Activated CD4-positive, CD25-positive, alpha-beta regulatory T cell treated with anti-CD3 and anti-CD28 coated beads, Interleukin-2, amount 50 U/mL, for 24 hours (primary cell): ENCODE measurements around the gene CLIC1.

Experiments
- ATAC-seq, 2 donors: fragments of 150-1000 bp; cut with Tn5 transposase; one replicate each; pipeline ENCODE4 v1.10.0; 2021; ENCODE audit warnings: mild to moderate bottlenecking in 1 of 2, moderate library complexity in 1 of 2

CLIC1 gene

DNA sequence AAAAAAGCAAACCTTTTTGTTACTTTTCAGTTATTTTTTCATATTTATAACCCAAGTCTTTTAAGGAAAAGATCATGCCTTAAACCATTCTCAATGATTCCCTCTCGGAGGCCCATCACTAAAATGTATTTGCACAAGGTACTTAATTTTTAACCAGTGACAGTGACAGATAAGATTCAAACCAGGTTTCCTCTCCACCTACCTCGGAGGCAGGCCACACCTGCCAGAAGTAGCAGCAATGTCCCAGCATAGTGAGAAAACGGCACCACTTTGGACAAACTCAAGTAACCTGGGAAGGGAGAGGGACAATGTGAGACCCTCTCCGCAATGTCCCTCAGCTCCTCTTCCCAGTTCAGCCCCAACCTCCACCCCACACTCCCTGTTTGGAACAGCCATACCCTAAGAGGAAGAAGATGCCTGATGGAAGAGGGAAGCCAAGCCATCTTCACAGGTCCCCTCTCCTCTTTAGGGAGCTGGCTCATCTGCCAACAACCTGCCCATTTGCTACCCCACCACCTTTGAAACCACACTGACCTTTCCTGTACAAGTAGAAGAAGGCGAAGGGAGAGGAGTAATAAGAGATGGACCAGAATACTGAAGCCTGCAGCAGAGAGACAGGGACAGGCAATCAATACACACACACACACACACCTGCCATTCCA, 35.5 kb downstream of the CLIC1 start:
- no peak for ATAC-seq

GRCh38 chr6:31697555-31697954, 38.8 kb downstream of the CLIC1 start:
- peak in 1 of 2 donors; percentile 60 for ATAC-seq

DNA sequence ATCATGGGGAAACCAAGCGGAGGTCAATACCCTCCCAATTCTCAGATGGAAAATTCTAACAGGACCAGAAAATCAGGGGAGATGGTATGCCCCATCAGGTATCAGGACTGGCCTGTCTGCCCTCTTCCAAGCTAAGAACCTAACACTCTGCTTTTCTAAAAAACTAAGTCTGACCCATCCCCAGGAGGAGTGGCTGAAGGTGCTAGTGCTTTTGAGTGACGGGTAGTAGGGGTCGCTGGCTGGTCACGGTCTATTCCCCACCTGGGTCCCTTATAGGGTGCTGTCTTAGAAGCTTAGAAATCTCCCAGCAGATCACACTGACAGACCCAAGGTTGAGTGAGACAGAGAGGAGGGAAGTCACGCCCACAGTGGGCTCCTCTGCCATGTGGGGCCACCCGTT, 42.8 kb downstream of the CLIC1 start:
- no peak for ATAC-seq

- no peak for ATAC-seq
Measured at GRCh38 chr6:31692886-31693285, 43.4 kb downstream of the CLIC1 start.

DNA sequence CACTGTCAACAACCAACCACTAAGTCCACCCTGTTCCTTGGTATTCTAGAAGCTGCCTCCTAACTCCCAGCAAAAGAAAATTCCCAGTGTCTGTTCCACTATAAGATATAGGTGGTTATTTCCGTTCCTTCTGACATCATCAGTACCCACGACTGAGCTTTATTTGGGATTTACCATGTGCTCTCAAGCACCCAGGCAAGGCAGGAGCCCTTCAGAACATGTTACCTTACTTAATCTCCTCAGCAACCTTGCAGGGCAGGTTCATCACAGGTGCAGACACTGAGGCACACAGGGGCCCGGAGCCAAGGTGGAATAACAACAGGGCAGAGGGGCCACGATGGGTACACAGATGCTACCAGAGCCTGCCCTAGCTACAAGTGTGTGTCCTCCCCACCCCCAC, 44.0 kb downstream of the CLIC1 start:
- ATAC-seq = no peak

GRCh38 chr6:31691564-31692108, 44.7 kb downstream of the CLIC1 start:
- no peak for ATAC-seq

DNA sequence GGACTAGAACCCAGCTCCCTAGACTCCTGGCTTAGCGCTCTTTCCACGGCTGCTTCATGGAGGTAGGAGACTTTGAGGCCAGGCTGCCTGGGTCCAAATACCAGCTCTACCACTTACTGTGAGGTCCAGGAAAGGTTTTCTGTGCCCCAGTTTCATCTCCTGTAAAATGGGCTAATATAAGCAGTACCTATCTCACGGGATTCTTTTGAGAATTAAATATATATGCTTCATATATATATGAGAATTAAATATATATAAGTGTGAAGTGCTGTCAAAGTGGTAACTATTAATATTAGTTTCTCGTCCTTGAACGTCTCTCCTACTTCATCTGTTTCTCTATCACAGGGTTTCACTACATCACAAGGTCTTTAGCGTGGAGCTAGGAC, 45.3 kb downstream of the CLIC1 start:
- ATAC-seq = no peak

GRCh38 chr6:31690231-31691077, 45.9 kb downstream of the CLIC1 start:
- no peak for ATAC-seq

DNA sequence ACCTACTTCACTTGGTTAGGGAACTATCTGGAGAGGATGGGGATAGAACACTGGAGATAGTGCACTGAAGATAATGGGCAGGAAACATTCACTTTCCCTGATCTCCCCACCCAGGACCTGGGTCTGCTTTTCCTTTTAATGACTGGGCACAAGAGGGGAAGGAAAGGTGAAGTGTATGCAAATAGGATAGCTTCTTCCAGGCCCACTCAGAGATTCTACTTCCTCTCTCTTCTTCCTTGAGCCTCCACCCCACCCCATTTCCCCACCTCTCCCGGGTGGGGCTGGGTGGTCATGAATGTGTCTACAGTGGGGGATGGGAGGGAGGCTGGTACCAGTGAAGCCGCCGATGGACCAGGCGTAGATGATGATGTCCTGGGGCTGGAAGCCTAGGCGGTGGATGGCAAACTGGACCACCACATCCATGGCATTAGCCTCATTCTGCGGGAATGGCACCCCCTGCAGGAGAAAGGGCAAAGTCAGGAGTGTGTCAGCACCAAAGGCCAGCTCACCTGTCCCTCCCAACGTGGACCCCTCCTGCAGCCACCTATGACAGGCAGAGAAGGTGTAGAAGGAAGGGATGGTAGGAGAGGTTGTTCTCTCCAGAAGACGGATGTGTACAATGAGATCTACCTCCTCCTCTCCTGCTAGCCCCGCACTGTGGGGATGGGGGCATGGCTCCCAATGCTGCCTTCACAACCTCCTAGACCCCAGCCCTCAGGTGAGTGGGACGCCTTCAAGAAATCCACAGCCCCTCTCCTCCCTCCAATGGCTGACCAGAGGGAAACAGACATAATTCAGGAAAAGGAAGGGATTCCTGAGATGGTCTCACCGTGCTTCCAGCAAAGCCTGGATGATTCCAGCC, 46.9 kb downstream of the CLIC1 start:
- ATAC-seq = no peak

DNA sequence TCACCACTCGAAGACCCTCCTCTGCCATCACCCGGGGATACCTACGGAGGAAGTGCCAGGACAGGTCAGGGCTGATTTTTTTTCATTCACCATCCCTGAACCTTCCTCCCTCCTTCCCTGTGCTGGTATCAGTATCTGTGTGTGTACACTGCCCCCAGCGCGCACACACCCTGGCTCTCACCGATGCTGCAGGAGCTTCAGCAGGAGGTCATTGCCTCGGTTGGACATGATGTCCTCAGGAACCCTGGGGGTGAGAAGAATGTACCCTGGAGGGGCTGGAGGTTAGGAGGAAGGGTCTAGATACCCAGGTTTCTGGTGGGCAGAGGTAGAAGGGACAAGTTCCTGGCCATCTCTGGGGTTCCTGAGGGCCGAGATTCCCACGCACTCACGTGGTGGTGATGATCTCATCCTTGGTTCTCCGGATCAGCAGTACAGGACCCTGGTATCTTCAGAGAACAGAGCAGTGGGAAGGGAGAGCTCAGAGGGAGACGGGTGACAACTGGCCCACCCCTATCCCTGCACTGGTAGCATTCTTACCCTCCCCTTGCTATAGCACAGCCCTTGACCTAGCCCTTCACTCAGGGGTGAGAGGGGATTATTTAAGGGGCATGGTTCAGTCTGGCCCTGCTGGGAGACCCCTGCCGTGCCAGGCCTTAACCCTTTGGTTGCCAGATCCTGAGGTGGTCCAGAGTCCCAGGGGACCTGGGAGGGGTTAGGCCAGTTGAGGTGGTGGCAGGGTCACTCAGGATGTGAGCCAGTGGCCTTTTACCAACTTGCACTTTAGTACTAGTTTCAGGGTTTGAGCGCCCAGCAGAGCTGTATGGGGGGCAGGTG, 48.3 kb downstream of the CLIC1 start:
- no peak for ATAC-seq

- ATAC-seq = no peak
Measured at GRCh38 chr6:31687321-31687720, 49.0 kb downstream of the CLIC1 start.

DNA sequence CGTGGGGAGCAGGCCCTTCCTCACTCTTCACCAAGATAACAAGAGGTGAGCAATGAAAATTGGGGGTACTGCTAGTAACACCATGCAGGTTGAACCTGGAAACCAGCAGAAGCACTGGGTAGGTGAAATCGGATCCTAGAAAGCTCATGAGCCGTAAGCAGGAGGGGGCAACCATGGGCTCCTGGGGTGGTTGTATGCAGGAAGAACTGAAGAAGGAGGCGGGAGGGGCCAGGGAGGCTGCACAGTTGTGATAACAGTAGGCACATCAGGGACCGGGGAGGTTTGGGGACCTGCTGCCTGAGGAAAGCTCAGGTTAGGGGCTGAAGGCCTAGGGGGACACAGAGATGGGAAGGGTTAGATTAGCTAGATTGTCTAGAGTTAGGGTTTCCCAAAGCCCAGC, 49.8 kb downstream of the CLIC1 start:
- ATAC-seq = no peak

DNA sequence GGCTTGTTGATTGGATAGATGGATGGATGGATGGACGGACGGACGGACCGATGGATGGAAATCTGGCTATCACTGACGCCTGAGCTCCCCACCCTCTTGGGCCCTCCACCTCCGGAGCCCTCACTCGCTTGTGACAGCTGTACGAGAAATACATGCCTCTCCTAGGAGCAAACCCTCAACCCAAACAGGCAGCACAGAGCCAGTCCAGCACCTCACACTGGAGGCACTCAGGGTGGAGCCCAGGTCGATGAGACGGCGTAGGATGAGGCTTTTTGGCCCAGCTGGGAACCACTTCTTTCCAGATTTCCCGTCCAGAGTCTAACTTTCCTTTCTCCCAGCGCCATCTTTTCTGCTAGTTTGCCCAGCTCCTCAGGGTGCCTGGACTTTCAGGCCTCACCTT, 52.7 kb downstream of the CLIC1 start:
- no peak for ATAC-seq

- ATAC-seq = peak; percentile 53 to 60
Measured at GRCh38 chr6:31681135-31681671, 55.1 kb downstream of the CLIC1 start.
